ENCODE measurements around the gene KIF25. TPM values are rescaled to one million over a fixed set of nuclear protein-coding genes. Genes with fewer than 3 reads are reported as not detected.

KIF25 gene
- total RNA-seq, result 0.43 TPM

- DNase-seq (ENCODE audit: low spot score), result no peak
- no peak for ATAC-seq
These were observed at the start of gene KIF25 for GRCh38 chr6:167997642-167998041. TSS of gene KIF25 (plus strand) at chr6:167997671. CDS start at chr6:168029586, 31,915 bp downstream.

GRCh38 chr6:167947716-167948115 lies 49.8 kb upstream of the KIF25 start:
- DNase-seq (ENCODE audit: low spot score) (no peak), ATAC-seq (no peak)

- DNase-seq (ENCODE audit: low spot score) (no peak), ATAC-seq (no peak)
These were observed 48.8 kb upstream of the KIF25 start for GRCh38 chr6:167948716-167949115.

GRCh38 chr6:167949121-167949684 lies 48.3 kb upstream of the KIF25 start:
- ATAC-seq (no peak), DNase-seq (ENCODE audit: low spot score) (no peak)

GRCh38 chr6:167951781-167952511 lies 45.5 kb upstream of the KIF25 start:
- DNase-seq (ENCODE audit: low spot score) (no peak), ATAC-seq (no peak)

GRCh38 chr6:167952512-167952859 lies 45.0 kb upstream of the KIF25 start:
- DNase-seq (ENCODE audit: low spot score) (no peak), ATAC-seq (no peak)

GRCh38 chr6:167953551-167953950 lies 43.9 kb upstream of the KIF25 start:
- ATAC-seq (no peak), DNase-seq (ENCODE audit: low spot score) (no peak)

GRCh38 chr6:167954151-167954550 lies 43.3 kb upstream of the KIF25 start:
- ATAC-seq (no peak), DNase-seq (ENCODE audit: low spot score) (no peak)

DNA sequence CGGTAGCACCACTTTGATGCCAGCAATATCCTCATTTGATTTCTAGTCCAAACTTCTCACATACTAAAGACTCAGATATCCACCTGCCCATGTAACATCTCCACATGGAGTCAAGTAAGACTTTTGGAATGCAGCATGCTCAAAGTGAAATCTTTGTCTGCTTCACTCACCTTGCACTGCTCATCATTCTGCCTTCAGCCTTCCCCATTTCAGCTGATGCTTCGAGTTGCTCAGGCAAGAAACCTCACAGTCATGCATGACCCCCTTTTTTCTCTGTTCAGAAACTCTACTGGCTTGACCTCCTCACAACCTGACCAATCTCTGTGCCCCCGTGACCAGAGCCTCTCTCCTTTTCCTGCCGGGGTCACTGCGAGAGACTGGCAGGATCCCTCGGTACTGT lies 41.0 kb upstream of the KIF25 start:
- DNase-seq (ENCODE audit: low spot score) (no peak), ATAC-seq (no peak)

GRCh38 chr6:167956983-167957492 lies 40.4 kb upstream of the KIF25 start:
- DNase-seq (ENCODE audit: low spot score), result no peak
- ATAC-seq, result peak; percentile 40

DNA sequence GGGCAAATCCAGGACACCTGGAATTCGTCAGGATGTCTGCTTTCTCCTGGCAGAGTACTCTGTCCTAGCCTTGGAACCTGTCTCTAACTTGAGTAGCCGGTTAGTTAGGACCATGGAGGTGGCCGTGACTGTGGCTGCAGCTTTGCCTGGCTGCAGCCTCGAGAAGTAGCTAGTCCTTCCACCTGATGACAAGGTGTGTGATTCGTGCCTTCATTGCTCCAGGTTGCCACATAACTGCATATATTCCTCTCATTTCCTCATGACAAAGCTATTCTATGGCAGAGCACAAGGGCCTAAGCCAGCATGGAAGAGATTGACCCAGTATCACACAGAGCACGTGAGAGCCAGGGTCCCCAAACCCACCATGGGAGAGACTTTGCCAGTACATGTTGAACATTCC lies 39.8 kb upstream of the KIF25 start:
- no peak for ATAC-seq
- DNase-seq (ENCODE audit: low spot score), result no peak

DNA sequence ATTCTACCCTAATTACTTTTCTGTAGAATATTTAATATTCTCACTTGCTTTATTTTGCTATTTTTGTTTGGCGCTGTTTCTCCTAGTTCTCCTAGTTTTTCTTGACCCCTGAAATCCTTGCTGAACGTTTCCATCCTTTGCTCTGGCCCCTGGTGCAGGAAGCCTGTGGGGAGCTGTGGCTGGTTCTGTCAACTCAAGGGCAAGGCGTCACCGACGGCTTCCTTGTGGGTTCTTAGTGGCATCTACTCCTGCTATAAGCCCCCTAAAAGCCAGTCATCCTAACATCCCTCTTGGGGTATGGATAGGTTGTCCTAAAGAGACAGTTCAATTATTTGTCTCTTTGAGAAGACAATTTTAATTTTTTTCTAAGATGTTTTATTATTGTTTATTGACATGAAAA lies 36.9 kb upstream of the KIF25 start:
- ATAC-seq (no peak), DNase-seq (ENCODE audit: low spot score) (no peak)

- DNase-seq (ENCODE audit: low spot score) (no peak), ATAC-seq (peak; percentile 5)
These were observed 34.8 kb upstream of the KIF25 start for GRCh38 chr6:167962711-167963110.

DNA sequence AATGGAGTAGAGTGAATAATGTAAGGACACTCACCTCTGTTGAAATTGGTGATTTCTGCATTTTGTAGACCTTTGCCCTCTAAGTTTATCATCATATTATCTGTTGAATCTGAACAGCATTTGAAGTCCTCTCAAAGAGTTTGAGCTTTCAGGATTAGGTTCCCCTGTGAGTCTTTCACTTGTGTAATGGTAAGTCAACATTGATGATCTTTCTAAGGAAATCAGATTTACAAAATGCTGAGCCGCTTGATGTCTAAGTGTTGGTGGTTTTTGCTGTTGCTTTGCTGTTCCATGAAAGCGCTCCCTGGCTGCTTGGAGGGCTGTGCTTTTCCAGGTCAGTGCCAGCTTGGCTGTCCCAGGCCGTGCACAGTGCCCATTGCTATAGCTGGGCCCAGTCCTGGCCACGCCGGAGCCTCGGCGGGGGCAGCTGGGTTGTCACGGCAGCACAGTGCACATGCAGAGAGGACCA lies 33.8 kb upstream of the KIF25 start:
- ATAC-seq, result peak; percentile 60
- DNase-seq (ENCODE audit: low spot score), result peak; percentile 78

GRCh38 chr6:167965592-167966539 lies 31.6 kb upstream of the KIF25 start:
- peak; percentile 82 for DNase-seq (ENCODE audit: low spot score)
- peak; percentile 75 for ATAC-seq

GRCh38 chr6:167966540-167966905 lies 30.9 kb upstream of the KIF25 start:
- ATAC-seq (peak; percentile 8), DNase-seq (ENCODE audit: low spot score) (no peak)

DNA sequence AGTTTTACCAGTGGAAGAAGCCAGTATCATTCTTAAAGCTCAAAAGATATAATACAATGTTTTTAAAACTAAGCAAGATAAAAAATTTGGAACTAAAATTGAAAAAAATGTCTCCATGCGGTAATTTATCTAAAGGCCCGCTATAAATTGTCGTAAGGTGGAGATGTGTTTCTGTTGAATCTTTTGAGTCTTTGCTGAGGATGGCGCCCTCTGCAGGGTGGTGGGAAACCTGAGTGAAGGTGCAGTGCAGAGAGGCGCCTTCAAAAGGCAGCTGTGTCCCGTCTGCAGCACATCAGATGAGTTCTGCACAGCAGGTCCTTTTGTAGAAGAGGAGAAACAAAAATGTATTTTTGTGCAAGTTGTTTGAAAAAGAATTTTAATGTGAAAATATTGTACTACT lies 29.4 kb upstream of the KIF25 start:
- ATAC-seq, result no peak
- DNase-seq (ENCODE audit: low spot score), result no peak

- ATAC-seq (no peak), DNase-seq (ENCODE audit: low spot score) (no peak)
These were observed 27.2 kb upstream of the KIF25 start for GRCh38 chr6:167970230-167970629.

GRCh38 chr6:167972193-167972592 lies 25.3 kb upstream of the KIF25 start:
- ATAC-seq (no peak), DNase-seq (ENCODE audit: low spot score) (no peak)

- ATAC-seq, result no peak
- DNase-seq (ENCODE audit: low spot score), result no peak
These were observed 24.2 kb upstream of the KIF25 start for GRCh38 chr6:167973148-167973885.
